Astrocyte (in vitro differentiated cells and primary cell): ENCODE measurements around the gene H3-3A. TPM values are rescaled to one million over a fixed set of nuclear protein-coding genes. Genes with fewer than 3 reads are reported as not detected.

Source experiments
- DNase-seq: peaks from one replicate; pipeline ENCODE4 v3.0.0-alpha.2; 2010; ENCODE audit warnings: low read depth
- FAIRE-seq: peaks from 2 replicates; lab custom pipeline; 2011; peaks lifted over from hg19 to GRCh38; lab: Jason Lieb, UNC
- H2AFZ ChIP-seq: 2 replicates; pipeline ENCODE4 v1.6.0; 2012; ENCODE audit warnings: low read depth, low read length, inconsistent platforms
- H3K27ac ChIP-seq: 2 replicates; pipeline ENCODE4 v1.5.1; 2011; ENCODE audit warnings: low read depth, low read length, inconsistent platforms
- H3K27me3 ChIP-seq: 2 replicates; pipeline ENCODE4 v1.6.0; 2011; ENCODE audit warnings: low read length, inconsistent platforms; ENCODE audit not compliant: insufficient read depth
- H3K36me3 ChIP-seq: 2 replicates; pipeline ENCODE4 v1.5.1; 2011; ENCODE audit warnings: low read length, inconsistent platforms; ENCODE audit not compliant: insufficient read depth
- H3K4me1 ChIP-seq: 2 replicates; pipeline ENCODE4 v1.5.1; 2011; ENCODE audit warnings: low read length, inconsistent platforms; ENCODE audit not compliant: insufficient read depth
- H3K4me2 ChIP-seq: 2 replicates; pipeline ENCODE4 v1.6.0; 2012; ENCODE audit warnings: low read length, inconsistent platforms
- H3K4me3 ChIP-seq: 2 replicates; pipeline ENCODE4 v1.5.1; 2011; ENCODE audit warnings: low read depth, mild to moderate bottlenecking, low read length, inconsistent platforms; ENCODE audit not compliant: insufficient read depth
- H3K79me2 ChIP-seq: 2 replicates; pipeline ENCODE4 v1.6.0; 2012; ENCODE audit warnings: mild to moderate bottlenecking, low read length, inconsistent platforms; ENCODE audit not compliant: insufficient read depth
- H3K9ac ChIP-seq: 2 replicates; pipeline ENCODE4 v1.6.0; 2012; ENCODE audit warnings: mild to moderate bottlenecking, low read length, inconsistent platforms
- H3K9me3 ChIP-seq: 2 replicates; pipeline ENCODE4 v1.5.1; 2012; ENCODE audit warnings: low read depth, mild to moderate bottlenecking, low read length, inconsistent platforms; ENCODE audit not compliant: insufficient read depth
- H4K20me1 ChIP-seq: 2 replicates; pipeline ENCODE4 v1.6.0; 2012; ENCODE audit warnings: low read length, inconsistent platforms; ENCODE audit not compliant: insufficient read depth
- H3K27ac Mint-ChIP-seq: one replicate; pipeline ENCODE4 v1.8.0; 2021; ENCODE audit warnings: mild to moderate bottlenecking, mixed read lengths; ENCODE audit not compliant: unreplicated experiment
- H3K27me3 Mint-ChIP-seq: one replicate; pipeline ENCODE4 v1.8.0; 2021; ENCODE audit warnings: low read depth, mixed read lengths; ENCODE audit not compliant: unreplicated experiment
- H3K36me3 Mint-ChIP-seq: one replicate; pipeline ENCODE4 v1.8.0; 2021; ENCODE audit warnings: low read depth, mixed read lengths; ENCODE audit not compliant: unreplicated experiment
- H3K4me1 Mint-ChIP-seq: one replicate; pipeline ENCODE4 v1.8.0; 2021; ENCODE audit warnings: low read depth, mixed read lengths; ENCODE audit not compliant: unreplicated experiment
- H3K4me3 Mint-ChIP-seq: one replicate; pipeline ENCODE4 v1.8.0; 2021; ENCODE audit warnings: mild to moderate bottlenecking, moderate library complexity, mixed read lengths; ENCODE audit not compliant: unreplicated experiment
- H3K9me3 Mint-ChIP-seq: one replicate; pipeline ENCODE4 v1.8.0; 2021; ENCODE audit warnings: mild to moderate bottlenecking, mixed read lengths; ENCODE audit not compliant: unreplicated experiment
- CTCF ChIP-seq: IDR thresholded peaks from 2 replicates; pipeline ENCODE4 v1.5.1; 2011; ENCODE audit warnings: low read depth, mild to moderate bottlenecking, inconsistent platforms, low read length, moderate library complexity; ENCODE audit not compliant: insufficient read depth
- EZH2 ChIP-seq: IDR thresholded peaks from 2 replicates; pipeline ENCODE4 v1.6.1; 2012; ENCODE audit warnings: mild to moderate bottlenecking, low read length, inconsistent platforms; ENCODE audit not compliant: insufficient read depth
- total RNA-seq: library from RNA; stranded (reverse); gene quantifications from 2 replicates; pipeline ENCODE4 v1.2.1, GENCODE V29; 2021

The H3-3A gene
- total RNA-seq, 1 donor from 2014 or later: 375 TPM

GRCh38 chr1:226092965-226093364 lies 30.4 kb downstream of the H3-3A start:
- Mint-ChIP-seq H3K4me1 (peaks cover 2% of the 10 kb centered on the region), H3K36me3 (peaks cover 1% of the 10 kb centered on the region)
- FAIRE-seq: no peak

GRCh38 chr1:226093621-226094020 lies 31.1 kb downstream of the H3-3A start:
- Mint-ChIP-seq H3K4me3 (no peak overlapping the region), H3K27ac (no peak overlapping the region), H3K9me3 (peaks cover 5% of the 10 kb centered on the region), H3K4me1 (peaks cover 2% of the 10 kb centered on the region), H3K27me3 (peaks cover 15% of the 10 kb centered on the region), H3K36me3 (peaks cover 1% of the 10 kb centered on the region)
- Histone ChIP-seq H3K9ac (no peak overlapping the region), H3K27ac (no peak overlapping the region), H3K36me3 (no peaks in the 10 kb centered on the region), H3K4me1 (peaks cover 9% of the 10 kb centered on the region), H3K4me2 (no peak overlapping the region), H3K27me3 (peaks cover 5% of the 10 kb centered on the region), H3K4me3 (no peak overlapping the region), H3K79me2 (no peaks in the 10 kb centered on the region), H2AFZ (no peak overlapping the region), H3K9me3 (no peaks in the 10 kb centered on the region), H4K20me1 (no peaks in the 10 kb centered on the region)
- FAIRE-seq (no peak), DNase-seq (no peak)
- no peak for TF ChIP-seq EZH2
- TF ChIP-seq CTCF: no peak

More at GRCh38 chr1:226092965-226093364, 30.4 kb downstream of the H3-3A start:
- peaks cover 5% of the 10 kb centered on the region for H3K27me3 ChIP-seq
- H3K4me1 ChIP-seq: peaks cover 5% of the 10 kb centered on the region
- H3K4me3 ChIP-seq: no peak overlapping the region
- H3K9ac ChIP-seq: no peak overlapping the region
- no peak for DNase-seq
- Mint-ChIP-seq H3K9me3 (peaks cover 7% of the 10 kb centered on the region), H3K27ac (no peak overlapping the region), H3K4me3 (no peak overlapping the region), H3K27me3 (peaks cover 12% of the 10 kb centered on the region)
- H3K9me3 ChIP-seq: no peaks in the 10 kb centered on the region
- no peak overlapping the region for H3K27ac ChIP-seq
- no peaks in the 10 kb centered on the region for H4K20me1 ChIP-seq
- no peak overlapping the region for H3K4me2 ChIP-seq
- H3K79me2 ChIP-seq: no peaks in the 10 kb centered on the region
- H2AFZ ChIP-seq: no peak overlapping the region
- H3K36me3 ChIP-seq: no peaks in the 10 kb centered on the region
- TF ChIP-seq EZH2: no peak
- TF ChIP-seq CTCF: no peak

GRCh38 chr1:226094451-226094850 lies 31.9 kb downstream of the H3-3A start:
- peaks cover 5% of the 10 kb centered on the region for H3K9me3 Mint-ChIP-seq

More at GRCh38 chr1:226094451-226094850, 31.9 kb downstream of the H3-3A start:
- no peak overlapping the region for H2AFZ ChIP-seq
- no peak overlapping the region for H3K4me3 Mint-ChIP-seq
- H3K4me3 ChIP-seq: no peak overlapping the region
- peaks cover 2% of the 10 kb centered on the region for H3K4me1 Mint-ChIP-seq
- no peaks in the 10 kb centered on the region for H3K9me3 ChIP-seq
- no peak overlapping the region for H3K9ac ChIP-seq
- H3K27me3 Mint-ChIP-seq: peaks cover 16% of the 10 kb centered on the region
- no peak for DNase-seq
- H3K36me3 Mint-ChIP-seq: peaks cover 1% of the 10 kb centered on the region
- peaks cover 5% of the 10 kb centered on the region for H3K27me3 ChIP-seq
- no peaks in the 10 kb centered on the region for H3K79me2 ChIP-seq
- H3K27ac ChIP-seq: no peak overlapping the region
- TF ChIP-seq EZH2 (no peak), CTCF (no peak)
- FAIRE-seq: no peak
- H3K4me1 ChIP-seq: peaks cover 9% of the 10 kb centered on the region
- no peaks in the 10 kb centered on the region for H4K20me1 ChIP-seq
- H3K36me3 ChIP-seq: no peaks in the 10 kb centered on the region
- H3K4me2 ChIP-seq: no peak overlapping the region
- H3K27ac Mint-ChIP-seq: no peak overlapping the region
